ENCODE results near the gene C14orf180. TPM values are rescaled to one million over a fixed set of nuclear protein-coding genes. Genes with fewer than 3 reads are reported as not detected.
A peak's percentile ranks its signal among the peaks of the same experiment; 100 is the strongest.

The C14orf180 gene
- total and polyA plus RNA-seq, 4 donors, result 0.50 to 1.3 (median 0.68) TPM; not detected in 1

- ATAC-seq (ENCODE audit: low FRiP score) (no peak), DNase-seq (no peak)
- Histone ChIP-seq H3K36me3 (ENCODE audit: control insufficient read depth in 1 of 2, insufficient read depth in 2 of 2, low read length in 1 of 2) (no peaks in the 10 kb centered on the region), H3K9me3 (ENCODE audit: control insufficient read depth, low read length) (no peaks in the 10 kb centered on the region), H3K4me3 (ENCODE audit: low read length in 2 of 2) (no peak overlapping the region), H3K27ac (ENCODE audit: low read depth in 1 of 2, low read length in 2 of 2) (no peak overlapping the region), H3K4me1 (ENCODE audit: control insufficient read depth in 1 of 2, insufficient read depth in 2 of 2, low read length in 2 of 2) (no peaks in the 10 kb centered on the region), H3K27me3 (ENCODE audit: control insufficient read depth in 1 of 2, insufficient read depth in 2 of 2, low read length in 1 of 2) (no peaks in the 10 kb centered on the region)
- WGBS, 2 donors, result 93 to 94% methylated on average over 7 of the region's 7 CpGs
- intact Hi-C loops (cut with DNase I), result loop anchor here in 1 of 2 donors (5.0 kb wide), 1 partner anchor 60 kb away; no protein-coding TSS in a partner anchor
Observed at GRCh38 chr14:104572668-104573067, 6.9 kb upstream of the C14orf180 start.

- no peak for DNase-seq
- no peak for ATAC-seq (ENCODE audit: low FRiP score)
- H3K4me3 ChIP-seq (ENCODE audit: low read length in 2 of 2), result no peak overlapping the region
- no peaks in the 10 kb centered on the region for H3K9me3 ChIP-seq (ENCODE audit: control insufficient read depth, low read length)
- H3K4me1 ChIP-seq (ENCODE audit: control insufficient read depth in 1 of 2, insufficient read depth in 2 of 2, low read length in 2 of 2), result no peaks in the 10 kb centered on the region
- no peaks in the 10 kb centered on the region for H3K36me3 ChIP-seq (ENCODE audit: control insufficient read depth in 1 of 2, insufficient read depth in 2 of 2, low read length in 1 of 2)
- intact Hi-C loops (cut with DNase I), result loop anchor here in 1 of 2 donors (5.0 kb wide), 1 partner anchor 58 kb away; no protein-coding TSS in a partner anchor
- 75 to 83% methylated on average over 9 of the region's 9 CpGs for WGBS, 2 donors
- H3K27ac ChIP-seq (ENCODE audit: low read depth in 1 of 2, low read length in 2 of 2), result no peak overlapping the region
- H3K27me3 ChIP-seq (ENCODE audit: control insufficient read depth in 1 of 2, insufficient read depth in 2 of 2, low read length in 1 of 2), result no peaks in the 10 kb centered on the region
Observed at GRCh38 chr14:104573930-104574329, 5.6 kb upstream of the C14orf180 start.

- 88 to 91% methylated on average over 14 of the region's 14 CpGs for WGBS, 2 donors
- no peak for DNase-seq
- Histone ChIP-seq H3K36me3 (ENCODE audit: control insufficient read depth in 1 of 2, insufficient read depth in 2 of 2, low read length in 1 of 2) (no peaks in the 10 kb centered on the region), H3K27ac (ENCODE audit: low read depth in 1 of 2, low read length in 2 of 2) (no peak overlapping the region), H3K4me1 (ENCODE audit: control insufficient read depth in 1 of 2, insufficient read depth in 2 of 2, low read length in 2 of 2) (no peaks in the 10 kb centered on the region), H3K4me3 (ENCODE audit: low read length in 2 of 2) (no peak overlapping the region), H3K9me3 (ENCODE audit: control insufficient read depth, low read length) (no peaks in the 10 kb centered on the region), H3K27me3 (ENCODE audit: control insufficient read depth in 1 of 2, insufficient read depth in 2 of 2, low read length in 1 of 2) (no peaks in the 10 kb centered on the region)
- intact Hi-C loops (cut with DNase I), result loop anchor here in 1 of 2 donors (5.0 kb wide), 1 partner anchor 58 kb away; no protein-coding TSS in a partner anchor
- ATAC-seq (ENCODE audit: low FRiP score), result no peak
Observed at GRCh38 chr14:104574536-104574935, 5.0 kb upstream of the C14orf180 start.

DNA sequence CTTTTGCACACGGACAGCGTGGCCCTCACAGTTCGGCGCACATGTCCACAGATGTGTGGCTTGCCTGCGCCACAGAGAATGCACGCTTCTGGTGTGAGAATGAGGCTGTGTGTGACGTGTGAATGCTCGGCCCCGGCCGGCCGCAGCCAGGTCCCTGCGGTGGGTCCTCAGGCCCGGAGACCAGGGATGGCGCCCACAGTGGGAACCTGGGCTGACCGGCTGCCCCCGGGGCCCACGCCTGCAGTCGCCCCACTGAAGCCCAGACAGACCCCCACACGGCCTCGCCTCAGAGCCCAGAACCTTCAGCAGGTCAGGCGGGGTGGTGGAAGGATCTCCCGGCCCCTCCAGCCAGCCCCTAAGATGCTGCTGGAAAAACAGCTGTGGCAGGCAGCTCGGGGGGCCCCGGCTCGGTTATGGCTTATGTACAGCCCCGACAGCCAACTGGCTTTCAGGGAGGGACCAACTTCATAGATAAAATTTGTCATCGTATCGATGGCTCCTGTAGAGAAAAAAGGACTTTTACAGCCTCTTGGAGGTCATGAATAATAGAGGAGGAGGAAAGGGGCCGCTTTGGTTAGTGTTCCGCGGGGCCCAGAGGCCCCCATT lies 4.5 kb upstream of the C14orf180 start:
- no peak for ATAC-seq (ENCODE audit: low FRiP score)
- no peaks in the 10 kb centered on the region for H3K9me3 ChIP-seq (ENCODE audit: control insufficient read depth, low read length)
- no peaks in the 10 kb centered on the region for H3K36me3 ChIP-seq (ENCODE audit: control insufficient read depth in 1 of 2, insufficient read depth in 2 of 2, low read length in 1 of 2)
- WGBS, 2 donors, result 94 to 95% methylated on average over 31 of the region's 31 CpGs
- H3K4me1 ChIP-seq (ENCODE audit: control insufficient read depth in 1 of 2, insufficient read depth in 2 of 2, low read length in 2 of 2), result no peaks in the 10 kb centered on the region
- DNase-seq, result no peak
- H3K27ac ChIP-seq (ENCODE audit: low read depth in 1 of 2, low read length in 2 of 2), result no peak overlapping the region
- H3K27me3 ChIP-seq (ENCODE audit: control insufficient read depth in 1 of 2, insufficient read depth in 2 of 2, low read length in 1 of 2), result no peaks in the 10 kb centered on the region
- no peak overlapping the region for H3K4me3 ChIP-seq (ENCODE audit: low read length in 2 of 2)
- intact Hi-C loops (cut with DNase I), result loop anchor here in 1 of 2 donors (5.0 kb wide), 1 partner anchor 57 kb away; no protein-coding TSS in a partner anchor

DNA sequence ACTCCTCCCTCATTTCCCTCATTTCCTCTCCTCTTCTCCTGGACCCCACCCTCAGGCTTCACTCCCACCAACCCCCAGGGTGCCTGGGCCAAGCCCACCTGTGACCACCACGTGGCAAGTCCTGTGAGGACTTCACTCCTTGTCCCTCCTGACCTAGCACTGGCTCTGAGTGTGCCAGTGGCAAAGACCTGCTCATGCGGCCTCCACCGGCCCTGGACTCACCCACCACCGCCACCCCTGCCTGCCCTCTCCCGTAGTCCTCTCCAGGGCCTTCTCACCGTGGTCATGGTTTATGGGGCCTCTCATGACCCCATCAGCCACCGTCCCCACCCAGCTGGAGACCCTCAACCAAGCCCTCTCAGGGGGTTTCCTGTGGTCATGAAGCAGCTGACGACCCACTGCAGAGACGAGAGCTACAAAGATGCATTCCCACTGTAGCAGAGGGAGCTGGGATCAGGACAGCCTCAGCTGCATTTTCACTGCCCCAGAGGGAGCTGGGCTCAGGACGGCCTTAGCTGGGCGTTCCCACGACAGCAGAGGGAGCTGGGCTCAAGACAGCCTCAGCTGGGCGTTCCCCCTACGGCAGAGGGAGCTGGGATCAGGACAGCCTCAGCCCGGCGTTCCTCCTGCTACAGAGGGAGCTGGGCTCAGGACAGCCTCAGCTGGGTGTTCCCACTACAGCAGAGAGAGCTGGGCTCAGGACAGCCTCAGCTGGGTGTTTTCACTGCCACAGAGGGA lies 3.2 kb upstream of the C14orf180 start:
- no peak for DNase-seq
- H3K9me3 ChIP-seq (ENCODE audit: control insufficient read depth, low read length), result no peaks in the 10 kb centered on the region
- no peak for ATAC-seq (ENCODE audit: low FRiP score)
- H3K4me1 ChIP-seq (ENCODE audit: control insufficient read depth in 1 of 2, insufficient read depth in 2 of 2, low read length in 2 of 2), result no peaks in the 10 kb centered on the region
- H3K36me3 ChIP-seq (ENCODE audit: control insufficient read depth in 1 of 2, insufficient read depth in 2 of 2, low read length in 1 of 2), result no peaks in the 10 kb centered on the region
- no peak overlapping the region for H3K27ac ChIP-seq (ENCODE audit: low read depth in 1 of 2, low read length in 2 of 2)
- 76 to 77% methylated on average over 16 of the region's 16 CpGs for WGBS, 2 donors
- intact Hi-C loops (cut with DNase I), result no loop called here
- H3K4me3 ChIP-seq (ENCODE audit: low read length in 2 of 2), result no peak overlapping the region
- no peaks in the 10 kb centered on the region for H3K27me3 ChIP-seq (ENCODE audit: control insufficient read depth in 1 of 2, insufficient read depth in 2 of 2, low read length in 1 of 2)

DNA sequence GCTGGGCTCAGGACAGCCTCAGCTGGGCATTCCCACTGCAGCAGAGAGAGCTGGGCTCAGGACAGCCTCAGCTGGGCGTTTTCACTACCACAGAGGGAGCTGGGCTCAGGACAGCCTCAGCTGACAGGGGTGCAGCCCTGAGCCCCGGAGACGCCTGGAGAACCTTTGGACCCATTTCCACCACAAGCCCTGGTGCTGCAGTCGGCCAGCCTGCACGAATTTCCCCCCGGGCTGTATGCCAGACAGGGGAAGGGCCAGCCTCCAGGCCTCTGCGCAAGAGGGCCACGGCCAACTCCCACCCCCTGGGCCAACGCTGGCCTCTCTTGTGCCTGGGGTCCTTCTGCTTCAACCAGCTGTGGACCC lies 2.6 kb upstream of the C14orf180 start:
- H3K4me3 ChIP-seq (ENCODE audit: low read length in 2 of 2), result no peak overlapping the region
- ATAC-seq (ENCODE audit: low FRiP score) (no peak), DNase-seq (no peak)
- 45 to 59% methylated on average over 7 to 9 of the region's 9 CpGs for WGBS, 2 donors
- no peaks in the 10 kb centered on the region for H3K4me1 ChIP-seq (ENCODE audit: control insufficient read depth in 1 of 2, insufficient read depth in 2 of 2, low read length in 2 of 2)
- H3K27ac ChIP-seq (ENCODE audit: low read depth in 1 of 2, low read length in 2 of 2), result no peak overlapping the region
- no peaks in the 10 kb centered on the region for H3K27me3 ChIP-seq (ENCODE audit: control insufficient read depth in 1 of 2, insufficient read depth in 2 of 2, low read length in 1 of 2)
- no peaks in the 10 kb centered on the region for H3K36me3 ChIP-seq (ENCODE audit: control insufficient read depth in 1 of 2, insufficient read depth in 2 of 2, low read length in 1 of 2)
- no peaks in the 10 kb centered on the region for H3K9me3 ChIP-seq (ENCODE audit: control insufficient read depth, low read length)
- intact Hi-C loops (cut with DNase I), result no loop called here

DNA sequence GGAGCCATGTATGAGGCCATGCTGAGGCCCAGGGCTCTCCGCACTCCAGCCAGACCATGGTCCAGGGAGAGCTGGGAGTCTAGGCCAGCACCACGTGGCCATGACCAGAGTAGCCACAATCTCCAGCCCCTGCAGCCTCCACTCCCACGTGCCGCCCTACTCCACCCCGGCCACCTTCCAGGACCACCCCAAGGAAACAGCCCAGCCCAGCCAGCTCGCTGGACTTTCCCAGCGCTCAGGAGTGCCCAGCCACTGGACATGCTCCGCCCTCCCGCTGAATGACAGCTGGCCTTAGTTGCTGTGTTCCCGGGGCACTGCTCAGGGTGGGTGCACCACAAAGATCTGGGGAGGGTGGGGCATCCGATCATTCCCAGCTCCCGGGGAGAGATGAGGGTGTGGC lies 2.1 kb upstream of the C14orf180 start:
- WGBS, 2 donors, result 73 to 74% methylated on average over 12 of the region's 12 CpGs
- H3K4me3 ChIP-seq (ENCODE audit: low read length in 2 of 2), result no peak overlapping the region
- no peaks in the 10 kb centered on the region for H3K27me3 ChIP-seq (ENCODE audit: control insufficient read depth in 1 of 2, insufficient read depth in 2 of 2, low read length in 1 of 2)
- H3K9me3 ChIP-seq (ENCODE audit: control insufficient read depth, low read length), result no peaks in the 10 kb centered on the region
- H3K4me1 ChIP-seq (ENCODE audit: control insufficient read depth in 1 of 2, insufficient read depth in 2 of 2, low read length in 2 of 2), result no peaks in the 10 kb centered on the region
- no peak overlapping the region for H3K27ac ChIP-seq (ENCODE audit: low read depth in 1 of 2, low read length in 2 of 2)
- H3K36me3 ChIP-seq (ENCODE audit: control insufficient read depth in 1 of 2, insufficient read depth in 2 of 2, low read length in 1 of 2), result no peaks in the 10 kb centered on the region
- no peak for DNase-seq
- ATAC-seq (ENCODE audit: low FRiP score), result peak; percentile 37
- intact Hi-C loops (cut with DNase I), result no loop called here

GRCh38 chr14:104577847-104578301 lies 1.7 kb upstream of the C14orf180 start:
- no peak overlapping the region for H3K27ac ChIP-seq (ENCODE audit: low read depth in 1 of 2, low read length in 2 of 2)
- intact Hi-C loops (cut with DNase I), result no loop called here
- no peaks in the 10 kb centered on the region for H3K4me1 ChIP-seq (ENCODE audit: control insufficient read depth in 1 of 2, insufficient read depth in 2 of 2, low read length in 2 of 2)
- H3K36me3 ChIP-seq (ENCODE audit: control insufficient read depth in 1 of 2, insufficient read depth in 2 of 2, low read length in 1 of 2), result no peaks in the 10 kb centered on the region
- H3K4me3 ChIP-seq (ENCODE audit: low read length in 2 of 2), result no peak overlapping the region
- H3K9me3 ChIP-seq (ENCODE audit: control insufficient read depth, low read length), result no peaks in the 10 kb centered on the region
- DNase-seq (no peak), ATAC-seq (ENCODE audit: low FRiP score) (no peak)
- no peaks in the 10 kb centered on the region for H3K27me3 ChIP-seq (ENCODE audit: control insufficient read depth in 1 of 2, insufficient read depth in 2 of 2, low read length in 1 of 2)
- WGBS, 2 donors, result 52 to 65% methylated on average over 19 of the region's 19 CpGs

GRCh38 chr14:104578321-104578720 lies 1.2 kb upstream of the C14orf180 start:
- H3K4me1 ChIP-seq (ENCODE audit: control insufficient read depth in 1 of 2, insufficient read depth in 2 of 2, low read length in 2 of 2), result no peaks in the 10 kb centered on the region
- H3K36me3 ChIP-seq (ENCODE audit: control insufficient read depth in 1 of 2, insufficient read depth in 2 of 2, low read length in 1 of 2), result no peaks in the 10 kb centered on the region
- no peaks in the 10 kb centered on the region for H3K9me3 ChIP-seq (ENCODE audit: control insufficient read depth, low read length)
- H3K4me3 ChIP-seq (ENCODE audit: low read length in 2 of 2), result no peak overlapping the region
- H3K27ac ChIP-seq (ENCODE audit: low read depth in 1 of 2, low read length in 2 of 2), result no peak overlapping the region
- intact Hi-C loops (cut with DNase I), result no loop called here
- DNase-seq, result no peak
- no peak for ATAC-seq (ENCODE audit: low FRiP score)
- H3K27me3 ChIP-seq (ENCODE audit: control insufficient read depth in 1 of 2, insufficient read depth in 2 of 2, low read length in 1 of 2), result no peaks in the 10 kb centered on the region
- WGBS, 2 donors, result 74% methylated on average over 10 to 11 of the region's 11 CpGs

All from aorta (tissue), 5 donors.